Karpas-422 (cell line): ENCODE results near the gene ANTXR1. TPM values are rescaled to one million over a fixed set of nuclear protein-coding genes. Genes with fewer than 3 reads are reported as not detected.

Experiments
- DNase-seq: peaks from one replicate; pipeline ENCODE4 v3.0.0-alpha.2; 2015
- H2AFZ ChIP-seq: fragments of 200-600 bp; sonication (generic); 2 replicates; pipeline ENCODE4 v1.6.1; 2014; ENCODE audit warnings: antibody characterized with exemption, low read length, mixed read lengths
- H3K27ac ChIP-seq: fragments of 200-600 bp; sonication (generic); 2 replicates; pipeline ENCODE4 v1.5.1; 2014; ENCODE audit warnings: mild to moderate bottlenecking, low read length, moderate library complexity
- H3K27me3 ChIP-seq: fragments of 200-600 bp; sonication (generic); 2 replicates; pipeline ENCODE4 v1.6.1; 2014; ENCODE audit warnings: low read length, mixed read lengths
- H3K36me3 ChIP-seq: fragments of 200-600 bp; sonication (generic); 2 replicates; pipeline ENCODE4 v1.6.1; 2014; ENCODE audit warnings: low read length, mixed read lengths; ENCODE audit not compliant: insufficient read depth
- H3K4me1 ChIP-seq: fragments of 200-600 bp; sonication (generic); 2 replicates; pipeline ENCODE4 v1.6.1; 2014; ENCODE audit warnings: mild to moderate bottlenecking, low read length, mixed read lengths
- H3K4me2 ChIP-seq: fragments of 200-600 bp; sonication (generic); 2 replicates; pipeline ENCODE4 v1.6.1; 2014; ENCODE audit warnings: low read length, low read depth, mild to moderate bottlenecking; ENCODE audit not compliant: poor library complexity, severe bottlenecking
- H3K4me3 ChIP-seq: fragments of 200-600 bp; sonication (generic); 2 replicates; pipeline ENCODE4 v1.5.1; 2014; ENCODE audit warnings: mild to moderate bottlenecking, antibody characterized with exemption, low read length, mixed read lengths
- H3K79me2 ChIP-seq: fragments of 200-600 bp; sonication (generic); 2 replicates; pipeline ENCODE4 v1.6.1; 2014; ENCODE audit warnings: mild to moderate bottlenecking, low read length, mixed read lengths
- H3K9ac ChIP-seq: fragments of 200-600 bp; sonication (generic); 2 replicates; pipeline ENCODE4 v1.6.0; 2014; ENCODE audit warnings: low read length
- H3K9me2 ChIP-seq: fragments of 200-600 bp; sonication (generic), shearing (Covaris generic); replicated peaks from 2 replicates; pipeline ENCODE4 v1.6.0; 2014; ENCODE audit warnings: mild to moderate bottlenecking, low read length, moderate library complexity; ENCODE audit not compliant: insufficient read depth
- H3K9me3 ChIP-seq: fragments of 300-700, 200-600 bp; sonication (generic); 2 replicates; pipeline ENCODE4 v1.6.1; 2014; ENCODE audit warnings: low read length, mixed read lengths
- H4K20me1 ChIP-seq: fragments of 200-600 bp; sonication (generic); 2 replicates; pipeline ENCODE4 v1.6.1; 2014; ENCODE audit warnings: mild to moderate bottlenecking, antibody characterized with exemption, low read length, low read depth; ENCODE audit not compliant: insufficient read depth
- total RNA-seq: library from RNA; depleted of rRNA; stranded (reverse); fragments of >200 nt; shearing (Covaris generic); gene quantifications from 2 replicates; pipeline ENCODE4 v1.2.3, GENCODE V29; 2014; ENCODE audit warnings: low replicate concordance

ANTXR1 gene
- total RNA-seq, 1 experiment from 2014 or later: not detected

- Histone ChIP-seq H3K36me3 (no peaks in the 10 kb centered on the region), H3K9me3 (no peaks in the 10 kb centered on the region), H3K4me1 (peaks cover 11% of the 10 kb centered on the region), H3K4me2 (no peak overlapping the region), H2AFZ (no peak overlapping the region), H3K27me3 (no peaks in the 10 kb centered on the region), H3K27ac (no peak overlapping the region), H3K79me2 (no peaks in the 10 kb centered on the region), H4K20me1 (no peaks in the 10 kb centered on the region), H3K9me2 (no peaks in the 10 kb centered on the region), H3K9ac (no peak overlapping the region), H3K4me3 (no peak overlapping the region)
- DNase-seq: no peak
These were observed 155.3 kb downstream of the ANTXR1 start for GRCh38 chr2:69168144-69168813.

- no peaks in the 10 kb centered on the region for H3K9me2 ChIP-seq
- no peaks in the 10 kb centered on the region for H4K20me1 ChIP-seq
- peaks cover 10% of the 10 kb centered on the region for H3K4me1 ChIP-seq
- H3K9me3 ChIP-seq: no peaks in the 10 kb centered on the region
- H3K36me3 ChIP-seq: no peaks in the 10 kb centered on the region
- no peak for DNase-seq
- H3K27ac ChIP-seq: no peak overlapping the region
- no peak overlapping the region for H3K4me3 ChIP-seq
- no peak overlapping the region for H3K4me2 ChIP-seq
- no peaks in the 10 kb centered on the region for H3K27me3 ChIP-seq
- H3K9ac ChIP-seq: no peak overlapping the region
- no peaks in the 10 kb centered on the region for H3K79me2 ChIP-seq
- no peak overlapping the region for H2AFZ ChIP-seq
These were observed 156.1 kb downstream of the ANTXR1 start for GRCh38 chr2:69168950-69169654.

GRCh38 chr2:69169655-69170389 lies 156.8 kb downstream of the ANTXR1 start:
- H3K79me2 ChIP-seq: no peaks in the 10 kb centered on the region
- H3K4me1 ChIP-seq: peaks cover 10% of the 10 kb centered on the region
- H3K36me3 ChIP-seq: no peaks in the 10 kb centered on the region
- H3K9me3 ChIP-seq: no peaks in the 10 kb centered on the region
- no peak overlapping the region for H3K4me2 ChIP-seq
- H3K27me3 ChIP-seq: no peaks in the 10 kb centered on the region
- no peak overlapping the region for H3K27ac ChIP-seq
- H4K20me1 ChIP-seq: no peaks in the 10 kb centered on the region
- no peak overlapping the region for H2AFZ ChIP-seq
- peak; percentile 60 for DNase-seq
- no peak overlapping the region for H3K4me3 ChIP-seq
- H3K9ac ChIP-seq: no peak overlapping the region
- no peaks in the 10 kb centered on the region for H3K9me2 ChIP-seq

DNA sequence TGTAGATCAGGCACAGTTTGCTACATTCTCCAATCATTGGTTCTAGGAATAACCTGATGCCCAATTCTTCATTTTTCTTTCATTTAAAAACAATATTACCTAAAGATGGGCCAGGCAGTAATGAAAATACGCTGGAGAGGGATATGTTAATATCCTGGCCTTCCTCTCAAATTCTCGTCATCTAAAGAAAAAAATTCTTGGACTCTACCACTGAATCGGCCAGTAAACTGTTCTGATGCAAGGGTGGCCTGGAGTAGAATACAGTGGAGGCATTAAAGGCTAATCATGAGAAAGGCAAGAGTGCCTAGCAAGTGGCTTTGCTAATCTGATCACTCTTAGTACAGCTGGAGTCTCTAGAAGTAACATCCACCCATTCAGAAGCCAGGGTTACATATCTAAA lies 157.7 kb downstream of the ANTXR1 start:
- H3K9ac ChIP-seq: no peak overlapping the region
- no peaks in the 10 kb centered on the region for H3K9me2 ChIP-seq
- no peaks in the 10 kb centered on the region for H3K79me2 ChIP-seq
- no peak overlapping the region for H3K4me3 ChIP-seq
- H4K20me1 ChIP-seq: no peaks in the 10 kb centered on the region
- H3K27ac ChIP-seq: no peak overlapping the region
- H3K4me1 ChIP-seq: peaks cover 10% of the 10 kb centered on the region
- no peaks in the 10 kb centered on the region for H3K27me3 ChIP-seq
- no peak for DNase-seq
- H3K9me3 ChIP-seq: no peaks in the 10 kb centered on the region
- H3K36me3 ChIP-seq: no peaks in the 10 kb centered on the region
- H3K4me2 ChIP-seq: no peak overlapping the region
- H2AFZ ChIP-seq: no peak overlapping the region

GRCh38 chr2:69171116-69171896 lies 158.3 kb downstream of the ANTXR1 start:
- no peaks in the 10 kb centered on the region for H3K36me3 ChIP-seq
- H3K27ac ChIP-seq: no peak overlapping the region
- H3K9me3 ChIP-seq: no peaks in the 10 kb centered on the region
- no peak overlapping the region for H3K4me3 ChIP-seq
- no peak for DNase-seq
- no peaks in the 10 kb centered on the region for H3K9me2 ChIP-seq
- H3K27me3 ChIP-seq: no peaks in the 10 kb centered on the region
- no peaks in the 10 kb centered on the region for H4K20me1 ChIP-seq
- H3K9ac ChIP-seq: no peak overlapping the region
- no peaks in the 10 kb centered on the region for H3K79me2 ChIP-seq
- no peak overlapping the region for H2AFZ ChIP-seq
- peaks cover 10% of the 10 kb centered on the region for H3K4me1 ChIP-seq
- no peak overlapping the region for H3K4me2 ChIP-seq

DNA sequence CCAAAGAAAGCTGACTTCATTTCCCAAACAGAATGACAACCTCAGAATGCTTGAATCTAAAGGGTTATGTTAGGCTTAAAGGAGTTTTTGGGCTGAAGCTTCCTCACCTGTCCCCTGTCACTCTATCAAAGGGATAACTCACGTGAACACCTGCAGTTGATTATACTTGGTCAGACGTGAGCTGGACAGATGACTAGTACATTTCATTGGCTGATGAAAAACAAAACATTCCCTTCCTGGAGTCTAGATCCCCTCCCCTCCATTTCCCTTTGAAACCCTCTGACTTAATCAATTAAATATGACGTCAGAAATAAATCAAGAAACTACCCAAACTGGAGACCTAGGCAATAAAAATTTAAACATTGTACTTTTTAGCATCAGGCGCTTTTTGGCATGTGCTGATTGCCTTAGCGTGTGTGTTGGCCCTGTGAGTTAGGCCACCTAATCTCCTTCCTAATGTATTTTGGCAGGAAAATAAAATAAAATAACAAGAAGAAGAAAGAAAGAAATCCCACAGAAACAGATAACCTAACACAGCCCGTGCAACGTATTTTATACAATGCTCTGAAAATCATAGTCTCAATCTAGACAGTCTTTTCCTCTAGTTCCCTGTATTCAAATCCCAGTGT lies 159.0 kb downstream of the ANTXR1 start:
- H3K9ac ChIP-seq: no peak overlapping the region
- no peaks in the 10 kb centered on the region for H3K79me2 ChIP-seq
- H4K20me1 ChIP-seq: no peaks in the 10 kb centered on the region
- H3K9me3 ChIP-seq: no peaks in the 10 kb centered on the region
- no peak for DNase-seq
- no peaks in the 10 kb centered on the region for H3K9me2 ChIP-seq
- H3K4me3 ChIP-seq: no peak overlapping the region
- no peak overlapping the region for H3K27ac ChIP-seq
- no peak overlapping the region for H2AFZ ChIP-seq
- H3K4me2 ChIP-seq: no peak overlapping the region
- H3K4me1 ChIP-seq: peaks cover 10% of the 10 kb centered on the region
- H3K27me3 ChIP-seq: no peaks in the 10 kb centered on the region
- no peaks in the 10 kb centered on the region for H3K36me3 ChIP-seq

DNA sequence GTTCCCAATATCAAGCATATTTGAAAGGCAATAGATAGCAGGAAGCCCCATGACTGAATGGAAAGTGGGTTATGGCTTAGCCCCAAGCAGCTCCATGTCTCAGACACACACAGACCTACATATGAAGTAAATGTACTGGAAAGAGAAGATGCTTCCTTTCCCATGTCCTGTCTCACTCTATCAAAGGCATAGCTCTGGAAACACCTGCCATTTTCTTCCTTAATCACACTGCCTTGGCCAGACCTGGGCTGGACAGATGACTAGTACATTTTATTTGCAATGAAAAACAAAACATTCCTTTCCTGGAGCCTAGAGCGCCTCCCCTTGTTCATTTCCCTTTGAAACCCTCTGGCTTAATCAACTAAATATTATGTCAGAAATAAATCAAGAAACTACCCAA lies 160.7 kb downstream of the ANTXR1 start:
- H3K36me3 ChIP-seq: no peaks in the 10 kb centered on the region
- H3K9ac ChIP-seq: no peak overlapping the region
- H3K9me2 ChIP-seq: no peaks in the 10 kb centered on the region
- H3K27ac ChIP-seq: no peak overlapping the region
- H3K79me2 ChIP-seq: no peaks in the 10 kb centered on the region
- H3K4me3 ChIP-seq: no peak overlapping the region
- no peaks in the 10 kb centered on the region for H3K9me3 ChIP-seq
- no peaks in the 10 kb centered on the region for H4K20me1 ChIP-seq
- no peak overlapping the region for H3K4me2 ChIP-seq
- H3K4me1 ChIP-seq: peaks cover 10% of the 10 kb centered on the region
- DNase-seq: no peak
- no peaks in the 10 kb centered on the region for H3K27me3 ChIP-seq
- H2AFZ ChIP-seq: no peak overlapping the region
